Stimulated activated CD4-positive, alpha-beta T cell treated with anti-CD3 and anti-CD28 coated beads, TNF-alpha, amount 100 ng/mL, for 24 hours (primary cell): ENCODE measurements around the gene TLK1.

Experiments
- DNase-seq, 3 experiments: peaks; one replicate each; pipeline ENCODE4 v3.0.0-alpha.2; 2020; ENCODE audit warnings: low read depth in 3 of 3

Gene TLK1

GRCh38 chr2:170966648-170967396 lies 193.9 kb downstream of the TLK1 start:
- DNase-seq = no peak

- no peak for DNase-seq
Measured at GRCh38 chr2:170965446-170966225, 195.1 kb downstream of the TLK1 start.

- no peak for DNase-seq
Measured at GRCh38 chr2:170963386-170963785, 197.3 kb downstream of the TLK1 start.

- DNase-seq = no peak
Measured at GRCh38 chr2:170953941-170954340, 206.8 kb downstream of the TLK1 start.

GRCh38 chr2:170950221-170950761 lies 210.4 kb downstream of the TLK1 start:
- DNase-seq = no peak

- no peak for DNase-seq
Measured at GRCh38 chr2:170949415-170949814, 211.3 kb downstream of the TLK1 start.

GRCh38 chr2:170944545-170944944 lies 216.1 kb downstream of the TLK1 start:
- DNase-seq = no peak

- no peak for DNase-seq
Measured at GRCh38 chr2:170943596-170943995, 217.1 kb downstream of the TLK1 start.

GRCh38 chr2:170943041-170943440 lies 217.7 kb downstream of the TLK1 start:
- no peak for DNase-seq

GRCh38 chr2:170942615-170943014 lies 218.1 kb downstream of the TLK1 start:
- no peak for DNase-seq
